ENCODE data around the gene CMKLR1.

- no peak for TF ChIP-seq CTCF (conservative IDR thresholded peaks at IDR 0.05 in 1 of 2, IDR thresholded peaks at IDR 0.05 in 1 of 2; ENCODE audit: low read depth in 1 of 2, low read length in 2 of 2)
- no peak for TF ChIP-seq EZH2 (IDR thresholded peaks at IDR 0.05; ENCODE audit: low read length, missing control alignments)
These were observed 15.5 kb downstream of the CMKLR1 start for GRCh38 chr12:108323581-108323980.

Measured in fibroblast of lung (primary cell).